A549 treated with AZD9567 at 1 μM for 4 hours (cell line): ENCODE measurements around the gene ESYT1. TPM values are rescaled to one million over a fixed set of nuclear protein-coding genes. Genes with fewer than 3 reads are reported as not detected.

Experiments used
- total RNA-seq: library from RNA; stranded (reverse); fragments of 200-300 nt; extraction: Qiagen RNA extraction; gene quantifications from 5 replicates; pipeline ENCODE4 v1.2.3, GENCODE V29; 2022; ENCODE audit not compliant: insufficient read depth

The ESYT1 gene
- 59.9 to 76.2 TPM (median 68.0 TPM) in 5 replicates for total RNA-seq

GRCh38 chr12:56127888-56128669, at the start of gene ESYT1:
TSS of gene ESYT1 (plus strand) at chr12:56128267. CDS start at chr12:56128320, 53 bp downstream.

DNA sequence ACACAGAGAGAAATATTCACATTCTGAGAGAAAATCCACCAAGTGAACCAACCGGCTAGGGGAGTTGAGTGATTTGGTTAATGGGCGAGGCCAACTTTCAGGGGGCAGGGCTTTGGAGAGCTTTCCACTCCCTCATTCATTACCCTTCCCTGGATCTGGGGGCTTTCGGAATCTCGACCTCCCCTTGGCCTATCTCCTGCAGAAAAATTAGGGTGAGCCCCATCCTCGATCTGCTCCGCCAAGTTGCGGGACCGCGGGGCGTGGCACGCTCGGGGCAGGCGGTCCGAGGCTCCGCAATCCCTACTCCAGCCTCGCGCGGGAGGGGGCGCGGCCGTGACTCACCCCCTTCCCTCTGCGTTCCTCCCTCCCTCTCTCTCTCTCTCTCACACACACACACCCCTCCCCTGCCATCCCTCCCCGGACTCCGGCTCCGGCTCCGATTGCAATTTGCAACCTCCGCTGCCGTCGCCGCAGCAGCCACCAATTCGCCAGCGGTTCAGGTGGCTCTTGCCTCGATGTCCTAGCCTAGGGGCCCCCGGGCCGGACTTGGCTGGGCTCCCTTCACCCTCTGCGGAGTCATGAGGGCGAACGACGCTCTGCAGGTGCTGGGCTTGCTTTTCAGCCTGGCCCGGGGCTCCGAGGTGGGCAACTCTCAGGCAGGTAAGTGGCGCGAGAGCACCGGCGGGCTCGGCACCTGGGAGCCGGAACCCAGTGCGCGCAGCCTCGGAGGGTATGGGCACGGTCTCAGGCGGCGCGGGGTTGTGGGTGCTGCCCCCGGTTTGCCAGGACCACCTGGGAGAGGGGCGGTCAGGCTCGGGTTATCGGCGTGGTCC, 48.1 kb upstream of the ESYT1 start, which contains the start of gene ERBB3:
Gene ERBB3 (plus strand): TSS at position 443 of the 833 bp plus-strand sequence. CDS start 136 bp downstream, at position 579.

GRCh38 chr12:56104109-56104814, 23.8 kb upstream of the ESYT1 start, which contains the start of gene PA2G4:
TSS of gene PA2G4 (plus strand) at chr12:56104559. CDS start at chr12:56104738, 179 bp downstream.

GRCh38 chr12:56116267-56117081, 11.6 kb upstream of the ESYT1 start, which contains the start of gene RPL41:
TSS of gene RPL41 (plus strand) at chr12:56116633.

GRCh38 chr12:56117778-56118687, 10.0 kb upstream of the ESYT1 start, which contains the start of gene ZC3H10:
TSS of gene ZC3H10 (plus strand) at chr12:56118266. CDS start at chr12:56120563, 2,297 bp downstream.

GRCh38 chr12:56152132-56152755, 24.2 kb downstream of the ESYT1 start, which contains the start of gene MYL6B:
TSS of gene MYL6B (plus strand) at chr12:56152587. CDS start at chr12:56153919, 1,332 bp downstream.

DNA sequence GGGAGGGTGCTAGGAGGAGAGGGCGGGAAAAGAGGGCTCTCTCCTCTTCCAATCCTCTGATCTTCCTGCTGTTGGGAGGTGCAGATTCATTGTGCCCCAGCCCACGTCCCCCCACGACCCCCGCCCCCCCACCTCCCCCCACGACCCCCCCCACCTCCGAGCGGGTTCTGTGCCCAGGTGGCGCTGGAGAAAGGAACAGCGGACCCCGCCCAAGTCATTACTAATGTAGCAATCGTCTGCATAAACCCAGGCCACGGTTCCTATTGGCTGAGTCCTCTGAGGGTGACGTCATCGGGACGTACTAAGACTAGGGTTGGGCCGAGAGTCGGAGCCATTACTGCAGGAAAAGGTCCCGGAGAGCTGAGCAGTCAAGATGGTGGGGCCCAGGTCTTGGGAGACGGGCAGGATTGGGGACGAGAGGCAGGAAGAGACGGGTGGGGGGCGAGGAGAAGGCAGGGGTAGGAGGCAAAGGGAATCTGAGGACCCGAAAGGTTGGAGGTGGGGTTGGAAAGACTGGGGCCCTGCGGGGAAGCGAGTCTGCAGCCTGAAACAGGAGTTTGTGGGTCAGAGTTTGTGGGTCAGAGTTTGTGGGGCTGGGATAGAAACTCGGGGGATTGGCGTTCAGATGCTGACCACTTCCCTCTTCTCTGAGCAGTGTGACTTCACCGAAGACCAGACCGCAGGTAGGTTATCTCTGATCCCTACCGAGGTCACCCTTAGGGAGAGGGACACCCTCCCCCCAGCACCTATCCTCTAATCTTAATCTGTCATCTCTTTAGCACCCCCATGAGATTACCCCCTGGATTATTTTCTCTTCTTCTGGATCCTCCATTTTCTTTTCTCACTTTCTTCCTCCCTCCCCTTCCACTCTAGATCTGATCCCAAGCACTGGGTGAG, 30.2 kb downstream of the ESYT1 start, which contains the start of gene MYL6:
Gene MYL6 (plus strand): TSS at position 331 of the 897 bp plus-strand sequence. CDS start 43 bp downstream, at position 374.

DNA sequence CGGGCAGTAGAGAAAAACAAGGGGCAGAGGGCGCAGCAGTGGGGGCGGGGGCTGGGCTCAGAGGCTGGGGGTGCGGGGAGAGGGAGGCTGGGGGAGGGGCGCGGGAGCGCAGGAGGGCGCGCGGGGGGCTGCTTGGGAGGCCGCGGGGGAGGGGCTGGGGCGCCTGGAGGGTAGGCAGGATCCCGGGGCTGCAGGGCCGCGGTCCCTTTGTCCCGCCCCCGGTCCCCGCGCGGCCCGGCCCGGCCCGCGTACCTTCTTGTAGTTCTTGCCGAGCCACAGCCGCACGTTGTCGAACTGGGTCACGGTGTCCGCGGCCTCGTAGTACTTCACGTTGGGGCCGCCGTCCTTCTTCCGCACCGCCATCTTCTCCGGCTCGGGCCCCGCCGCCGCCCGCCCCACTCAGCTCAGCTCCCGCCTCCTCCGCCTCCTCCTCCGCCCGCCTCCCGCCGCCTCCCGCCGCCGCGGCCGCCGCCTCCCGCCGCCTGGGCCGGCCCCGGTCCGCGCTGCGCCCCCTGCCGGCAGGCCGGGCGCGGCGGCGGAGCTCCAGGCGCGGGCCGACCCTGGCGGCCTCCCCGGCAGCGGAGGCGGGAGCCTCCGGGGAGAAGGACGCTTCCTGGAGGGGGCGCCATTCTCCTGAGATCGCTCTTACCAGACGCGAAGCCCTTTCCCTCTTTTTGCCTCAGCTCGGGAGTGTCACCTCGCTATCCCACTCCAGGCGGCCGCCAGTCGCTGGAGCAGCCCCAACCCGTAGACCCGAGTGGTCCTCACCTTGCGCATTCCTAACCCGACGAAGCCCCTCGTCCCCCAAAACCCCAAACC, 61.2 kb downstream of the ESYT1 start, which contains the start of gene SMARCC2:
Gene SMARCC2 (minus strand): TSS at position 385 of the 819 bp plus-strand sequence. CDS start 22 bp downstream, at position 363.

Other genes starting within 250 kb of the ESYT1 start
- 38.0 to 46.9 TPM (median 40.9 TPM) in 5 replicates for gene PYM1, start 200.4 kb upstream of the ESYT1 start, total RNA-seq
- gene DGKA, start 197.1 kb upstream of the ESYT1 start, total RNA-seq, result 16.5 to 52.6 TPM (median 18.3 TPM) in 5 replicates
- 0.73 to 2.4 TPM (median 0.96 TPM) in 5 replicates for gene PMEL, start 162.2 kb upstream of the ESYT1 start, total RNA-seq
- 46.4 to 94.3 TPM (median 55.3 TPM) in 5 replicates for gene CDK2, start 161.4 kb upstream of the ESYT1 start, total RNA-seq
- gene RAB5B, start 154.2 kb upstream of the ESYT1 start, total RNA-seq, result 27.4 to 34.9 TPM (median 33.8 TPM) in 5 replicates
- gene SUOX, start 131.0 kb upstream of the ESYT1 start, total RNA-seq, result 6.4 to 10.7 TPM (median 8.1 TPM) in 5 replicates
- gene IKZF4, start 107.2 kb upstream of the ESYT1 start, total RNA-seq, result 1.5 to 2.2 TPM (median 1.9 TPM) in 5 replicates
- gene RPS26, start 86.3 kb upstream of the ESYT1 start, total RNA-seq, result 460 to 862 TPM (median 750 TPM) in 5 replicates
- gene ERBB3, start 48.1 kb upstream of the ESYT1 start, total RNA-seq, result 0.93 to 5.5 TPM (median 1.8 TPM) in 5 replicates
- gene PA2G4, start 23.7 kb upstream of the ESYT1 start, total RNA-seq, result 280 to 304 TPM (median 287 TPM) in 5 replicates
- 3,768 to 6,003 TPM (median 5,882 TPM) in 5 replicates for gene RPL41, start 11.6 kb upstream of the ESYT1 start, total RNA-seq
- gene ZC3H10, start 10.0 kb upstream of the ESYT1 start, total RNA-seq, result 2.7 to 3.5 TPM (median 3.0 TPM) in 5 replicates
- gene MYL6B, start 24.3 kb downstream of the ESYT1 start, total RNA-seq, result 45.1 to 79.4 TPM (median 77.9 TPM) in 5 replicates
- gene MYL6, start 30.1 kb downstream of the ESYT1 start, total RNA-seq, result 2,096 to 2,356 TPM (median 2,204 TPM) in 5 replicates
- 27.9 to 36.9 TPM (median 34.1 TPM) in 5 replicates for gene SMARCC2, start 61.2 kb downstream of the ESYT1 start, total RNA-seq
- gene RNF41, start 93.7 kb downstream of the ESYT1 start, total RNA-seq, result 22.1 to 27.6 TPM (median 26.5 TPM) in 5 replicates
- 41.7 to 59.8 TPM (median 56.8 TPM) in 5 replicates for gene NABP2, start 96.1 kb downstream of the ESYT1 start, total RNA-seq
- gene SLC39A5, start 101.8 kb downstream of the ESYT1 start, total RNA-seq, result 0.09 to 0.13 TPM in 2 of 5 replicates, not detected in the others
- gene ANKRD52, start 130.1 kb downstream of the ESYT1 start, total RNA-seq, result 35.1 to 49.3 TPM (median 47.5 TPM) in 5 replicates
- 12.7 to 20.1 TPM (median 19.6 TPM) in 5 replicates for gene COQ10A, start 138.7 kb downstream of the ESYT1 start, total RNA-seq
- 137 to 190 TPM (median 152 TPM) in 5 replicates for gene CS, start 172.1 kb downstream of the ESYT1 start, total RNA-seq
- gene CNPY2, start 187.7 kb downstream of the ESYT1 start, total RNA-seq, result 98.2 to 156 TPM (median 149 TPM) in 5 replicates
- 9.8 to 17.7 TPM (median 14.8 TPM) in 5 replicates for gene PAN2, start 205.7 kb downstream of the ESYT1 start, total RNA-seq
- gene IL23A, start 210.6 kb downstream of the ESYT1 start, total RNA-seq, result 0.40 to 0.78 TPM (median 0.54 TPM) in 4 of 5 replicates, not detected in the other
- 12.5 to 16.9 TPM (median 14.6 TPM) in 5 replicates for gene STAT2, start 231.8 kb downstream of the ESYT1 start, total RNA-seq
- gene APOF, start 234.6 kb downstream of the ESYT1 start, total RNA-seq, result not detected in 5 replicates